ENCODE measurements around the gene SELENOT. TPM values are rescaled to one million over a fixed set of nuclear protein-coding genes. Genes with fewer than 3 reads are reported as not detected.

SELENOT gene
- 10 to 100 TPM; 70.8 to 75.9 TPM for total RNA-seq
- 101 TPM for polyA plus RNA-seq (2013, experiment 1 of 2)
- 96.7 TPM for polyA plus RNA-seq (2013, experiment 2 of 2)
- long read RNA-seq, experiment 1, transcript SELENOT-202 (6 exons, 3,469 nt): major isoform, 26 of 40 reads
- long read RNA-seq, experiment 1, partial matches to known transcripts: 2 of 40 reads
- long read RNA-seq, experiment 1, other reads (novel, unspliced or antisense): 11 of 40 reads
- long read RNA-seq, experiment 2, transcript SELENOT-202 (6 exons, 3,469 nt): major isoform, 134 of 150 reads
- long read RNA-seq, experiment 2, partial matches to known transcripts: 4 of 150 reads
- long read RNA-seq, experiment 2, other reads (novel, unspliced or antisense): 6 of 150 reads
- long read RNA-seq, experiment 3, transcript SELENOT-202 (6 exons, 3,469 nt): major isoform, 428 of 449 reads
- long read RNA-seq, experiment 3, transcript SELENOT-203 (7 exons, 944 nt): minor isoform, 6 of 449 reads
- long read RNA-seq, experiment 3, partial matches to known transcripts: 1 of 449 reads
- long read RNA-seq, experiment 3, other reads (novel, unspliced or antisense): 13 of 449 reads
- long read RNA-seq, experiment 4, transcript SELENOT-202 (6 exons, 3,469 nt): major isoform, 205 of 217 reads
- long read RNA-seq, experiment 4, transcript SELENOT-203 (7 exons, 944 nt): minor isoform, 7 of 217 reads
- long read RNA-seq, experiment 4, partial matches to known transcripts: 1 of 217 reads
- long read RNA-seq, experiment 4, other reads (novel, unspliced or antisense): 4 of 217 reads

GRCh38 chr3:150603153-150603979 is at the start of gene SELENOT:
Gene SELENOT (plus strand): TSS chr3:150603321. CDS start chr3:150603363, 42 bp downstream.
- TF ChIP-seq, protein P1, sequence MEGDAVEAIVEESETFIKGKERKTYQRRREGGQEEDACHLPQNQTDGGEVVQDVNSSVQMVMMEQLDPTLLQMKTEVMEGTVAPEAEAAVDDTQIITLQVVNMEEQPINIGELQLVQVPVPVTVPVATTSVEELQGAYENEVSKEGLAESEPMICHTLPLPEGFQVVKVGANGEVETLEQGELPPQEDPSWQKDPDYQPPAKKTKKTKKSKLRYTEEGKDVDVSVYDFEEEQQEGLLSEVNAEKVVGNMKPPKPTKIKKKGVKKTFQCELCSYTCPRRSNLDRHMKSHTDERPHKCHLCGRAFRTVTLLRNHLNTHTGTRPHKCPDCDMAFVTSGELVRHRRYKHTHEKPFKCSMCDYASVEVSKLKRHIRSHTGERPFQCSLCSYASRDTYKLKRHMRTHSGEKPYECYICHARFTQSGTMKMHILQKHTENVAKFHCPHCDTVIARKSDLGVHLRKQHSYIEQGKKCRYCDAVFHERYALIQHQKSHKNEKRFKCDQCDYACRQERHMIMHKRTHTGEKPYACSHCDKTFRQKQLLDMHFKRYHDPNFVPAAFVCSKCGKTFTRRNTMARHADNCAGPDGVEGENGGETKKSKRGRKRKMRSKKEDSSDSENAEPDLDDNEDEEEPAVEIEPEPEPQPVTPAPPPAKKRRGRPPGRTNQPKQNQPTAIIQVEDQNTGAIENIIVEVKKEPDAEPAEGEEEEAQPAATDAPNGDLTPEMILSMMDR (conservative IDR thresholded peaks at IDR 0.05): peak; percentile 61
- Mint-ChIP-seq H3K36me3 (ENCODE audit: low read depth) (peaks cover 16% of the 10 kb centered on the region), H3K27ac (peak within 1 kb of the TSS; percentile 97), H3K4me1 (peaks cover 56% of the 10 kb centered on the region), H3K27me3 (ENCODE audit: insufficient read depth) (no peaks in the 10 kb centered on the region), H3K4me3 (peak within 1 kb of the TSS; percentile 94), H3K9me3 (no peaks in the 10 kb centered on the region)
- Histone ChIP-seq H3K9me3 (ENCODE audit: control insufficient read depth, low read length) (no peaks in the 10 kb centered on the region), H3K4me3 (ENCODE audit: low read length) (peak within 1 kb of the TSS; percentile 99), H3K36me3 (ENCODE audit: control insufficient read depth, insufficient read depth, low read length) (peaks cover 3% of the 10 kb centered on the region), H3K4me1 (ENCODE audit: control insufficient read depth, insufficient read depth, low read length) (peaks cover 11% of the 10 kb centered on the region), H3K27me3 (ENCODE audit: control insufficient read depth, insufficient read depth, low read length, poor library complexity, severe bottlenecking) (no peaks in the 10 kb centered on the region), H3K27ac (ENCODE audit: low read depth, low read length) (peak within 1 kb of the TSS; percentile 93), H3K9ac (ENCODE audit: extremely low read depth, low read length, poor library complexity, severe bottlenecking) (peak within 1 kb of the TSS; percentile 80)
- peak; percentile 98 for DNase-seq
- 0 to 1% methylated on average over 31 to 69 of the region's 69 CpGs for WGBS, 2 experiments (ENCODE audit: insufficient coverage in 1 of 2, insufficient read length in 1 of 2)

DNA sequence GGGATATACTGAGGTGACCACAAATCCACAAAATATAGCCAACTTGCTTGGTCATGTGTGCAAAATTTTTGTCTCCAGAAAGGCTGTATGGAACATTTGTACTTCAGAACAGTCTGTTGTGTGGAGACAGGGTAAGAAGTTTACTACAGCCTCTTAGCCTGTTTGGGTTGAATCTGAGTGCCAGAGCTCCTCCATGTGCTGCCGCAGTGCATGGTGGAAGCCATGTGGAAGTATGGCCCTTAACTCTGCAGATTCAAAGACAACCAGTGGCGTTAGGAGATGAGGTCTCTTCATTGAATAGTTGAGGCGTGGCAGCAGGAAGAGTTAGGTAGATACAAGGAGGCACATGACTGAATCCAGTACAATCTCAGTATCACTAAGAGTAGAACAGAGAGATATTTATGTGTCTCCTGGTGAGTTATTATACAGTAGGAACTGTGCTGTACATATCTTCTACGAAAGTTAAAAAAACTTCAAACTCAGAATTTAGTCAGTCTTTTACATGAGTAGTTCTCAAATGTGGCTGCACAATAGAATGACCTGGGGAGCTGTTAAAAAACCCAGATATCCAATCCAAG is 47.2 kb upstream of the SELENOT start:
- Histone ChIP-seq H3K27me3 (ENCODE audit: control insufficient read depth, insufficient read depth, low read length, poor library complexity, severe bottlenecking) (no peaks in the 10 kb centered on the region), H3K4me3 (ENCODE audit: low read length) (no peak overlapping the region), H3K9me3 (ENCODE audit: control insufficient read depth, low read length) (no peaks in the 10 kb centered on the region), H3K36me3 (ENCODE audit: control insufficient read depth, insufficient read depth, low read length) (peaks cover 78% of the 10 kb centered on the region), H3K9ac (ENCODE audit: extremely low read depth, low read length, poor library complexity, severe bottlenecking) (no peak overlapping the region), H3K4me1 (ENCODE audit: control insufficient read depth, insufficient read depth, low read length) (no peaks in the 10 kb centered on the region), H3K27ac (ENCODE audit: low read depth, low read length) (no peak overlapping the region)
- no peak for DNase-seq
- no peaks in the 10 kb centered on the region for H3K27me3 Mint-ChIP-seq (ENCODE audit: insufficient read depth)
- no peak overlapping the region for H3K4me3 Mint-ChIP-seq
- no peaks in the 10 kb centered on the region for H3K4me1 Mint-ChIP-seq
- H3K27ac Mint-ChIP-seq: no peak overlapping the region
- no peaks in the 10 kb centered on the region for H3K9me3 Mint-ChIP-seq
- TF ChIP-seq, protein P1 (conservative IDR thresholded peaks at IDR 0.05): no peak
- peaks cover 54% of the 10 kb centered on the region for H3K36me3 Mint-ChIP-seq (ENCODE audit: low read depth)
- WGBS, 2 experiments (ENCODE audit: insufficient coverage in 1 of 2, insufficient read length in 1 of 2): 85 to 95% methylated on average over 4 of the region's 4 CpGs

DNA sequence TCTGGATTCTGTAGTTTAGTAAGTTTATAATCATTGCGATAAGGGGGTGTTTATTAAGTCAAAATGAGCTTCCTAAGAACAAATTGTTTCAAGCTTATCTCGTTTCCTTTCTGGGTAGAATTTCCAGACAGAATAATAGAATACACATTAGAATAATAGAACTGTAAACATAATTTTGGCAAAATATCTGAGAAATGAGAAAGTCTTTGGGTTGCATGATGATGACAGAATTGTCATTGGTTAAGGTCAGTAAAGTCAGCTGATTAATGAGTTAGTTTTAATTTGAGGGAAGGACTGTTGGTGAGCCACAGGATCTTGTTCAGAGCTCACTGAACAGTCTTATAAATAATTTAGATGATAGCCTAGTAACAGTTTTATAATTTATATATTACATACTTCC is 46.3 kb upstream of the SELENOT start:
- Histone ChIP-seq H3K27ac (ENCODE audit: low read depth, low read length) (no peak overlapping the region), H3K4me1 (ENCODE audit: control insufficient read depth, insufficient read depth, low read length) (no peaks in the 10 kb centered on the region), H3K9ac (ENCODE audit: extremely low read depth, low read length, poor library complexity, severe bottlenecking) (no peak overlapping the region), H3K9me3 (ENCODE audit: control insufficient read depth, low read length) (no peaks in the 10 kb centered on the region), H3K36me3 (ENCODE audit: control insufficient read depth, insufficient read depth, low read length) (peaks cover 73% of the 10 kb centered on the region), H3K27me3 (ENCODE audit: control insufficient read depth, insufficient read depth, low read length, poor library complexity, severe bottlenecking) (no peaks in the 10 kb centered on the region), H3K4me3 (ENCODE audit: low read length) (no peak overlapping the region)
- Mint-ChIP-seq H3K27ac (no peak overlapping the region), H3K9me3 (no peaks in the 10 kb centered on the region), H3K27me3 (ENCODE audit: insufficient read depth) (no peaks in the 10 kb centered on the region), H3K36me3 (ENCODE audit: low read depth) (peaks cover 53% of the 10 kb centered on the region), H3K4me1 (no peaks in the 10 kb centered on the region), H3K4me3 (no peak overlapping the region)
- no peak for DNase-seq
- TF ChIP-seq, protein P1 (conservative IDR thresholded peaks at IDR 0.05): no peak
- 100% methylated on average over 1 of the region's 2 CpGs; no CpG with 5 or more reads in 1 of the 2 experiments for WGBS, 2 experiments (ENCODE audit: insufficient coverage in 1 of 2, insufficient read length in 1 of 2)

Measured in endodermal cell (in vitro differentiated cells).